Stimulated activated CD4-positive, alpha-beta T cell treated with anti-CD3 and anti-CD28 coated beads, Interleukin-12 subunit alpha, Interleukin-12 subunit beta, amount 100 ng/mL, for 24 hours (primary cell): ENCODE measurements around the gene TOR1AIP1.
A peak's percentile ranks its signal among the peaks of the same experiment; 100 is the strongest.

Source experiments
- DNase-seq, 2 experiments: peaks; one replicate each; pipeline ENCODE4 v3.0.0-alpha.2; 2020; ENCODE audit warnings: low read depth in 2 of 2

TOR1AIP1 gene

DNA sequence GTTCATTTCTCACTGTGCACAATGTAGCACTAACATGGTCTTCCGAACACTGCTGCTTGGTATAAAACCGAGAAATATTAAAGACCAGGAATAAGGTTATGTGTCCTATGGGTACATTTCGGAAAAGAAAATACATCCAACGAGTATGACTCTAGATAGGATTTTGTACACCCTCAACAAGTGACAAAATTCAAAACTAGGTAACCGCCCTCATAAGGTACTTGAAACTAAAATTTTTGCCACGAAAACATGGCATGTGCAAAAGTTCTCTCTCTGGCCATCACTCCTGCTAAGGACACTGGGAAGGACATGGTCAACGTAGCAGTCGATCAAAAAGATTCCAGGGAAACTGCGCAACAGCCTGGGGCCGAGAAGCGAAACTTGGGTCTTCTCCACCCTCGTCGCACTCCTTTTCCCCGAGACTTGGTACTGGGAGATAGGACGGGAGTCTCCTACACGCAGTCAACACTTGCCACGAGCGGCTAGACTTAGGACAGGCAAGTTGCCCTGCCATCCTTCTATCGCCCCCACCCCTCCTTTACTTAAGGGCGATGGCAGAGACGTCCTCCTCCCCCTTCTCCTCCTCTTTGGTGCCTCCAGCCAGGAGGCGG is 338 bp upstream of the TOR1AIP1 start:
- no peak for DNase-seq

DNA sequence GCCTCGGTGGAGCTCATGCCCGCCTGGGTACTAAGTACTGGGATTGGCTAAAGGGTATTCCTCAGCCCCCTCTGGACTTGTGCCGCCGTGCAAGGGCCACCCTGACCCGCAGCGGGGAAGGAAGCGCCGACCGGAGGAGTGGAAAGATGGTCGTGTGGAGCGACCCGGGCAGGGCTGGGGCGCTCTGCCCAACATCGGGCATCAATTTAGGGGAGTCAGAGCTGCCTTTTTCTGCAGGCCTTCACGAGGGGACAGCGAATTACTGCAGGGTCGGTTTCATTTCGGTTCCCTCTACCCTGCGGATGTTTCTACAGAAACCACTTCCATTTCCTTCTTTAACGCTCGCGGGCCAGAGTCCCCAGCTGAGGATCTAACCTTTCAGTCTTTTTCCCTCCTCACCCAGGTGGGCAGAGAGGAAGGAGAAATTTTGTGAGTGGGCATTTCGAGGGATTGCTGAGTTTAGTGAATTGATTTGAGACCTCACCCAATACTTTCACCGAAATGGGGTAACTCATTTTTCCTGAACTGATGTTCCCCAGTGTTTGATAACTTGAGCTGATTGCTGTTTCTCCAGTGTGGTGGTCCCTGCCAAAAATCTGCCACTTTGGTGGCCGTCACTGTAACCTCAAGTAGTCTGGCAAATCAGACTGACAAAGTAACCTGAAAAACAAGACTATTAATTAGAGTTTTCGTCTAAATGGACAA is 1.1 kb downstream of the TOR1AIP1 start:
- no peak for DNase-seq

DNA sequence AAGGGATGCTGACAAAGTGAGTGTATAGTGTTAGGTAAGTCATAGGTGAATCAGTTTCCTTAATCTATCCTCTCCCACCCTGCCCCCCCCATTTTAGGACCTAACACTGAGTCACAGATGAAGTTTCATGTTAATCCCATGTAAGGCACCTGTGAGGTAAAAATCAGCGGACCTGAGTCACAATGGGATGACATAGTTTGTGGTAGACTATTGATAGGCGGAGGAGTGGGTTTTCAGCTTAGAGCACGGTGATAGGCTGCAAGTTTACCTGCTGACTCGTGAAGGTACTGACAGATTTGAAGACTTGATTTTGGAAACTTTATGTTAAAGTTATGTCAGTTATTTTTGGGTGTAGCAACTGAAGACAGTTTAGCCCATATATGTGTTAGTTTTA is 1.7 kb downstream of the TOR1AIP1 start:
- DNase-seq = peak; percentile 26 to 34

DNA sequence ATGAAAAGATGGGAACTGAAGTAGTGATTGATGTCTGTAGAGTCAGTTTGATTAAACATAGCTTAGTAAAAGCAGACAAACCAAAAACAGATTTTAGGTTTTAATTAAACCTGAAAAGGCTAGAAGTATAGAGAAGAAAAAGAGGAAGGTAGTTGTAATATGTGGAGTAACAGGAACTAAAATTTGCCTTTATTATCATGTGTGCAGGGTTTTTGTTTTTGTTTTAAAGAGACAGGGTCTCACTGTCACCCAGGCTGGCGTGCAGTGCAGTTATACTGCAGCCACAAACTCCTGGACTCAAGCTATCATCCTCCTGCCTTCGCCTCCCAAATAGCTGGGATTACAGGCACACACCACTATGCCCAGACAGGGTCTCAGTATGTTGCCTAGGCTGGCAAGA is 6.0 kb downstream of the TOR1AIP1 start:
- no peak for DNase-seq

- DNase-seq = no peak
Observed at GRCh38 chr1:179889589-179889988, 7.5 kb downstream of the TOR1AIP1 start.

- DNase-seq = no peak
Observed at GRCh38 chr1:179910934-179911333, 28.8 kb downstream of the TOR1AIP1 start.

DNA sequence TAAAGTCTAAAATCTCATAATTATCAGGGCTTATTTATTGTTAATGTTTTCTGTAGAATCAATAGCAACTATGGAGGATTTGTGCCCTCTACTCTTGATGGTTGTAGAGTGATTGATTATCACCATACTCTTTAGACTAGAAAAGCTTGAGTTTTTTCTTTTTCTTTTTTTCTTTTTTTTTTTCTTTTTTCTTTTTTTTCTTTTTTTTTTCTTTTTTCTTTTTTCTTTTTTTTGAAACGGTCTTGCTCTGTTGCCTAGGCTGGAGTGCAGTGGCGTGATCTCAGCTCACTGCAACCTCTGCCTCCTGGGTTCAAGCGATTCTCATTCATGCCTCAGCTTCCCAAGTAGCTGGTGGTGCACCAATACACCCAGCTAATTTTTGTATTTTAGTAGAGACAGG is 29.7 kb downstream of the TOR1AIP1 start:
- no peak for DNase-seq

DNA sequence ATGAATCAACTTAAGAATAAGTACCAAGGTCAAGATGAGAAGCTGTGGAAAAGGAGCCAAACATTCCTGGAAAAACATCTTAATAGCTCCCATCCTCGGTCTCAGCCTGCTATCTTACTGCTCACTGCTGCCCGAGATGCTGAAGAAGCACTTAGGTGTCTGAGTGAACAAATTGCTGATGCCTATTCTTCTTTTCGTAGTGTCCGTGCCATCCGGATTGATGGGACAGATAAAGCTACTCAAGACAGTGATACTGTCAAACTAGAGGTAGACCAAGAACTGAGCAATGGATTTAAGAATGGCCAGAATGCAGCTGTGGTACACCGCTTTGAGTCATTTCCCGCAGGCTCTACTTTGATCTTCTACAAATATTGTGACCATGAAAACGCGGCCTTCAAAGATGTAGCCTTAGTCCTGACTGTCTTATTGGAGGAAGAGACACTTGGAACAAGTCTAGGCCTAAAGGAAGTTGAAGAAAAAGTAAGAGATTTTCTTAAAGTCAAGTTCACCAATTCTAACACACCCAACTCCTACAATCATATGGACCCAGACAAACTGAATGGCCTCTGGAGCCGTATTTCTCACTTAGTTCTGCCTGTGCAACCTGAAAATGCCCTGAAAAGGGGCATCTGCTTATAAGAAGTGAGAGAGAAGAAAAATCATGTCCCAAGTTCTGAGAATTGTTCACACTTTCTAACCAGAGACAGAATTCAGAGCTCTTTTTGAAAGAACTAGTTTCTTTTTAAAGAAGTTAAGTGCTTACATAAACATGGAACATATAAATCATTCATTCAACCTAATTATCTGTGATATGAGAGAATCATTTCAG is 35.7 kb downstream of the TOR1AIP1 start:
- DNase-seq = no peak

DNA sequence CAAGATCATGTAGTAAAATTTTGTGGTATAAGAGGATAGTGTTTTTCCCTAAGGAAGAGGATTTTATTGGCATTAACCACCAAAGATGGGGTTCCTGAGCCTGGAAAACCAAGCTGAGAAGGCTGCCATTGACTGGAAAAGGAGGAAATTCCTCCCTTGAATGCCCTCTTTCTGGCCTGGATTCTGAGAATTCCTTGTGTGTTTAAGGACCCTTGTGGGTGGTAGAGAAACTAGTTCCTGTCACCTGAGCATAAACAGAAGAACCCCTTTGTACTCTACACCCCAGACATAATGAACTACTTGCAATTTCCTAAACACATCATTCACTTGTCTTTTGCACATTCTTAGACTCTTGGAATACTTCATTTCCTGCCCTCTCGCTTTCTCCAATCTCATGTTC is 39.4 kb downstream of the TOR1AIP1 start:
- DNase-seq = no peak

DNA sequence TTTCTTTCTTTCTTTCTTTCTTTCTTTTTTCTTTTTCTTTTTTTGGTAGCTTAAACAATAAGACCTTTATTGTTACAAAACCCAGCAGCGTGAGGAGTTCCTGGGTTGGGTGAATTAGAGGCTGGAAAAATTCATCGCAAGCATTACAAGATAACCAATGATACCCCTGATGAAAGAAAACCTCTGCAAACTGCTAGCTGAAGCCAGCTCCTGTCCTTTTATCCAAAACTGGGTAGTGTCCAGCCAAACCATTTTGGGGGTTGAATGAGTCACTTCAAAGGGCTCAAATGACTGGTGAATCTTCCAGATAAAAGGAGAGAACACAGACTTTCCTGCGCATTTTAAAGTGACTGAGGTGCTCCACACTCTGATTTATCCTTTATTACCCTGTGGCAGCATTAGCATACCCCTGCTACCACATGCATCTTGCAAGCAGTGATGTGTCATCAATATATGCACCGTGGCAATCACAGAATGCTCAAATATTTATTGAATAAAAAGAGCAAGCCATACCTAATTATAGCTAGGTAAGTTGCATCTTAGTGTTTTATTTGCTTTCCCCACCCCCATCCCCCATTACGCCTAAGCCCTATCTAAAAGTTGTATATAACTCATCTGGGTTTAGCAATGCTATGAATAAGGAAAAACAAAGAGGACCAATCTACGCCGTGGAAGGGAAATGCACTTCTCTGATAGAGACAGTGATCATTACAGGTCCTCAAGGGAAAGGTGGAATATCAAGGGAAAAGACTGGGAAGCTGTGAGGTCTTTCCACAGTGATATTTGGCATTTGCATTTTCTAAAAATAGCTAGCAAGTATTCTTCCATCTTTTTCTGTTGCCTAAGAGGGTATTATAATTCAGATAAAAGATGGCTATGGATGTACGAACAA is 40.1 kb downstream of the TOR1AIP1 start:
- DNase-seq = no peak

- no peak for DNase-seq
Observed at GRCh38 chr1:179923029-179923428, 40.9 kb downstream of the TOR1AIP1 start.

DNA sequence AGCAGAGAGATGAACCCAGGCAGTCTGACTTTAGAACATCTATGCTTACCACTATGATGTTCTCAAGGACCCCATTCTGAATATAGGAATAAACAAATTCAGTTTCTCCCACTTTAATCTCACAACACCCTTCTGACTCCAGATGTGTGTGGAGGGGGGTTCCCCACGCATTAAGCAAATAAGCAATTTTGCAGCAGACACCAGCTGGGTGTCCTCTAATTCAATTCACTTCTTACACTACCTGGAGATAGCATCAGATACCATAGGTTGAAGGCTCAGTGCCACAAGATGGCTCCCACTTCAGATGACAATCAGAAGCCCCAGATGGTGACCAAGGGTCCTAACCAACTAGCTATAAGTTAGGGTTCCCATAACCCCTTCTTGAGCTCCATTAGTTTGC is 42.2 kb downstream of the TOR1AIP1 start:
- DNase-seq = no peak

DNA sequence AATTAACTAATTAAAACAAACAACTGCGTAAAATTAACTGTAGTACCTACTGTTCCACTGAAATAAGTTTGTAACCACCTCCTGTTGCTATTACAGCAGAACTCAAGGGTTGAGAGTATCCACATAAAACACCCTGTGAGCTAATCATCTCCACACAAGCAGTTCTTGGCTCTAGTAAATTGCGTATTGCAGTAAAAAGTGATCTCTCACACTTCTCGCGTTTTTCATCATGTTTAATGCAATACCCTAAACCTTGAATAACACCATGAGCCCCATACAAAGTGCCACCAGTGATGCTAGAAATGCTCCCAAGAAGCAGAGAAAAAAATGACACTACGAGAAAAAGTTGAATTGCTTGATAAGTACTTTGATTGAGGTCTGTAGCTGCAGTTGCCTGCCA is 43.2 kb downstream of the TOR1AIP1 start:
- DNase-seq = no peak

DNA sequence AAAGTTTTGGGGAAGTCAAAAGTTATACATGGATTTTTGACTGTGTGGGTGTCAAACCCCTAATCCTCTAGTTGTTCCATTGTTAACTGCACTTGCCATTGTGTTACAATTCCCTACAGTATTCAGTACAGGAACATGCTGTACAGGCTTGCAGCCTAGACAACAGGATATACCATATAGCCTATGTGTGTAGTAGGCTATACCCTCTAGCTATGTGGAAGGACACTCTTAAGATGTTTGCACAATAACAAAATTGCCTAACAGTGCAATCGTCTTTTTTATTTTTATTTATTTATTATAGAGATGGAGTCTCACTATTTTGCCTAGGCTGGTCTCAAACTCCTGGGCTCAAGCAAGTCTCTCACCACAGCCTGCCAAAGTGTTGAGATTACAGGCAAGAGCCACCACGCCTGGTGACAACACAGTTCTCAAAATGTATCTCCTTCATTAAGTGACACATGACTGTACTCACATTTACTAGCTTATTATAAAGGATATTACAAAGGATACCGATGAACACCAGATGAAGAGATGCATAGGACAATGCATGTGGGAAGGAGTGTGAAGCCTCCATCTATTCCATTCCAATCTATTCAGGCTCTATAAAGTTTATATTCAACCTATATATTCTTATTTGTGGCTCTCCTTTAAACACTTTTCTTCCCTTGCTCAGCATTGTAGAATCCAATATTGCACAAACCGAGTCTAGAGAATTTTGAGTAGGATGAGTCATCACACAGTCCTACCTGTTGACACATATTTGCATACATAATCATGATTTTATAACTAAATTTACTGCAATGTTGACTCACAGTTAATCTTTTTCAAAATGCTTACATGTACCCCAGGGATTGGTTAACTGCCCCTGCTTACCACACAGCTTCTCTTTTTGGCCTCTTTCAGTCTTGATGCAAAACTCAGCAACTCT is 44.1 kb downstream of the TOR1AIP1 start:
- no peak for DNase-seq

DNA sequence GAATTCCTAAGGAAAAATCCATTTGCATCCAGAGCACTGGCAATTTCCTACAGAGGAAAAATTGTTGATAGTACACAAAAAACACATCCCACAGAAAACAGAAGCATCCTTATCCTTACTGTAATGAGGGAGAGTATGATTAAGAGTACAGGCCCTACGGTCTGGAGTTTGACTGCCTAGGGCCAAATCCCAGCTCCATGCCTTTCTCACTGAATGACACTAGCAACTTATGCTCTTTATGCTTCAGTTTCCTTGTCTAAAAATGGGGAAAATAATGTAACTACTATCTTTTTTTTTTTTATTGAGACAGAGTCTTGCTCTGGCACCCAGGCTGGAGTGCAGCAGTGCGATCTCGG is 44.7 kb downstream of the TOR1AIP1 start:
- DNase-seq = no peak

DNA sequence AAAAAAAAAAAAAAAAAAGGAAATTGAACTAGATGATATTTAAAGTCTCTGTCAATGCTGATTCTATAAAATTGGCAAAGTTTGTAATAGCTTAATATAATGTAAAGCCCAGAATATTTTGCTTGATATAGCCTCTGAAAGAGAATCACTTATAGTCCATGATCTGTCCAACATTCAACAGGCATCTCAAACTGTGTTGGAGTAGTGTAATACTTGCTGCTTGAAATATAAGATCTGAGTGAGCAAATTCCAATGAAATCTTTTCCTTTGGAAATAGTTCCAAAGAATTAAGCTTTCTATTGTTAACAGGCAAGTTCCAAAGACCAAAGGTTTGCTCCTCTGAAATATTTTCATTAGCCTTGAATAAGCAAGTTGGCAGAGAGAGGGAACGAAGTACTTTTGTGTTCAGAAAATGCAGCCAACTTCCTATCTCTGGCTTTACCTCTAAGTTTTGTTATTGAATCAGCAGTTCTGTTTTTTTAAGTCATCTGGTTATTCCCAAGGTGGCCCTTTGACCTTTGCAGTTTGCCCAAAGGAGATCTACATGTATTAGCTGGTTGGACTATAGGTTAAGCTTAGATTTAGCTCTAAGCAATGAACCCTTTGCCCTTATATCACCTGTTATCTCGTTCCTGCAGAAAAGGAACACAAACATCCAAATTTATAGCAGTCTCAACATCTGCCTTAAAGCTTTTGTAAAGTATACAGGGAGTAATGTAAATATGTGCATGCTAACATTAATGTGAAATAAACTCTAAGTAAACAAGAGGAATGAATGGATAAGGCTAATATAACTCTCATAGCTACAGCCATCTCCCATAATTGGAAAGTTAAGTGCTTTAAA is 48.1 kb downstream of the TOR1AIP1 start:
- no peak for DNase-seq

DNA sequence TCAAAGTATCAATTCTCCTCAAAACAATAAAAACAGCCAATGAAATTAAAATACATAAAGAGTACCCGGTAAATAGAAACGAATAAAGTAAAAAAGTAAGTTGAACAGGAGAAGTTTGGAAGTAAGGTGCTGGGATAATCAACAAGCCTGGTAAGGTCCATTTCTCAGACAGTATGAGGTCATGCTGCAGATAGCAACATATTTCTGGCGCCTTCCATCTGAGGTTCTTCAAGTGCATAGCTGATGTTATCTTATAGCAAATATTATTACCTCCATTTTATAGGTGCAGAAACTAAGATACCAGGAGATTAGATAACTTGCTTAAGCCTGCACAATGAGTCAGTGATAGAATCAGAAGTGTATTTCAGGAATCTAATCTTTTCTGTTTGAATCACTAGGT is 48.8 kb downstream of the TOR1AIP1 start:
- DNase-seq = no peak

- DNase-seq = no peak
Observed at GRCh38 chr1:179933219-179933618, 51.1 kb downstream of the TOR1AIP1 start.

- DNase-seq = no peak
Observed at GRCh38 chr1:179935909-179936496, 53.9 kb downstream of the TOR1AIP1 start.
